Activated naive CD8-positive, alpha-beta T cell treated with anti-CD3 and anti-CD28 coated beads for 36 hours (primary cell): ENCODE data around the gene CCDC27. TPM values are rescaled to one million over a fixed set of nuclear protein-coding genes. Genes with fewer than 3 reads are reported as not detected.
"Not testable (repeated sequence)": the region's sequence is repeated elsewhere in the genome, so short reads cannot be mapped to it uniquely, and the experiment has no call there.

Experiments used
- DNase-seq: peaks from one replicate; pipeline ENCODE4 v3.0.0; 2021
- H3K27ac Mint-ChIP-seq: one replicate; pipeline ENCODE4 v1.8.0; 2022; ENCODE audit warnings: mild to moderate bottlenecking, moderate library complexity, mixed read lengths
- H3K27me3 Mint-ChIP-seq: one replicate; pipeline ENCODE4 v1.8.0; 2022; ENCODE audit warnings: mild to moderate bottlenecking, mixed read lengths
- H3K36me3 Mint-ChIP-seq: one replicate; pipeline ENCODE4 v1.8.0; 2021; ENCODE audit warnings: mild to moderate bottlenecking, mixed read lengths
- H3K4me1 Mint-ChIP-seq: one replicate; pipeline ENCODE4 v1.8.0; 2021; ENCODE audit warnings: mixed read lengths
- H3K4me3 Mint-ChIP-seq: one replicate; pipeline ENCODE4 v1.8.0; 2022; ENCODE audit warnings: mild to moderate bottlenecking, moderate library complexity, mixed read lengths
- H3K9me3 Mint-ChIP-seq: one replicate; pipeline ENCODE4 v1.8.0; 2022; ENCODE audit warnings: mixed read lengths
- total RNA-seq, 2 experiments: library from RNA; stranded (reverse); gene quantifications; one replicate each; pipeline ENCODE4 v1.2.3, GENCODE V29; 2021

CCDC27 gene
- total RNA-seq, 2 experiments from 2014 or later, result not detected

- Mint-ChIP-seq H3K36me3 (peaks cover 13% of the 10 kb centered on the region), H3K27ac (peak overlapping the region; percentile 74), H3K4me3 (peak overlapping the region; percentile 95), H3K9me3 (no peaks in the 10 kb centered on the region), H3K27me3 (peaks cover 4% of the 10 kb centered on the region), H3K4me1 (peaks cover 32% of the 10 kb centered on the region)
- peak; percentile 26 for DNase-seq
These were observed 43.4 kb downstream of the CCDC27 start for GRCh38 chr1:3795453-3796214.

GRCh38 chr1:3796215-3797061 lies 44.2 kb downstream of the CCDC27 start, which contains the start of gene LRRC47:
LRRC47 (minus strand) TSS chr1:3796498; CDS start chr1:3796476, 22 bp downstream.
- peak; percentile 95 for DNase-seq
- peak within 1 kb of the TSS; percentile 89 for H3K27ac Mint-ChIP-seq
- H3K9me3 Mint-ChIP-seq, result no peaks in the 10 kb centered on the region
- H3K27me3 Mint-ChIP-seq, result peaks cover 12% of the 10 kb centered on the region
- H3K4me1 Mint-ChIP-seq, result peaks cover 36% of the 10 kb centered on the region
- peak within 1 kb of the TSS; percentile 95 for H3K4me3 Mint-ChIP-seq
- H3K36me3 Mint-ChIP-seq, result peaks cover 13% of the 10 kb centered on the region

GRCh38 chr1:3799976-3800685 lies 47.9 kb downstream of the CCDC27 start:
- Mint-ChIP-seq H3K27ac (no peak overlapping the region), H3K9me3 (no peaks in the 10 kb centered on the region), H3K27me3 (peaks cover 39% of the 10 kb centered on the region), H3K4me1 (peaks cover 14% of the 10 kb centered on the region), H3K36me3 (peaks cover 4% of the 10 kb centered on the region), H3K4me3 (no peak overlapping the region)
- no peak for DNase-seq

GRCh38 chr1:3800795-3801194 lies 48.5 kb downstream of the CCDC27 start:
- Mint-ChIP-seq H3K27me3 (peaks cover 41% of the 10 kb centered on the region), H3K4me1 (peaks cover 10% of the 10 kb centered on the region)
- DNase-seq, H3K36me3 Mint-ChIP-seq, H3K9me3 Mint-ChIP-seq, H3K4me3 Mint-ChIP-seq, H3K27ac Mint-ChIP-seq: not testable (repeated sequence)

- peaks cover 41% of the 10 kb centered on the region for H3K27me3 Mint-ChIP-seq
- no peak overlapping the region for H3K4me3 Mint-ChIP-seq
- H3K9me3 Mint-ChIP-seq, result no peaks in the 10 kb centered on the region
- H3K36me3 Mint-ChIP-seq, result no peaks in the 10 kb centered on the region
- DNase-seq, result no peak
- no peak overlapping the region for H3K27ac Mint-ChIP-seq
- peaks cover 5% of the 10 kb centered on the region for H3K4me1 Mint-ChIP-seq
These were observed 51.8 kb downstream of the CCDC27 start for GRCh38 chr1:3803905-3804626.

GRCh38 chr1:3804627-3804944 lies 52.3 kb downstream of the CCDC27 start:
- H3K27ac Mint-ChIP-seq, H3K9me3 Mint-ChIP-seq, H3K4me1 Mint-ChIP-seq, DNase-seq, H3K36me3 Mint-ChIP-seq, H3K4me3 Mint-ChIP-seq: not testable (repeated sequence)
- H3K27me3 Mint-ChIP-seq, result peaks cover 41% of the 10 kb centered on the region

GRCh38 chr1:3805038-3805437 lies 52.8 kb downstream of the CCDC27 start:
- H3K4me3 Mint-ChIP-seq, result no peak overlapping the region
- H3K4me1 Mint-ChIP-seq, result peaks cover 5% of the 10 kb centered on the region
- H3K27me3 Mint-ChIP-seq, result peaks cover 41% of the 10 kb centered on the region
- DNase-seq, result no peak
- no peaks in the 10 kb centered on the region for H3K9me3 Mint-ChIP-seq
- no peaks in the 10 kb centered on the region for H3K36me3 Mint-ChIP-seq
- H3K27ac Mint-ChIP-seq, result no peak overlapping the region

GRCh38 chr1:3807769-3808168 lies 55.5 kb downstream of the CCDC27 start:
- Mint-ChIP-seq H3K27me3 (peaks cover 16% of the 10 kb centered on the region), H3K4me1 (no peaks in the 10 kb centered on the region), H3K4me3 (no peak overlapping the region), H3K36me3 (no peaks in the 10 kb centered on the region), H3K27ac (no peak overlapping the region), H3K9me3 (no peaks in the 10 kb centered on the region)
- DNase-seq, result no peak

- Mint-ChIP-seq H3K4me1 (no peaks in the 10 kb centered on the region), H3K4me3 (no peak overlapping the region), H3K27me3 (peaks cover 6% of the 10 kb centered on the region), H3K9me3 (no peaks in the 10 kb centered on the region), H3K36me3 (no peaks in the 10 kb centered on the region), H3K27ac (no peak overlapping the region)
- DNase-seq, result no peak
These were observed 57.4 kb downstream of the CCDC27 start for GRCh38 chr1:3809680-3810079.

GRCh38 chr1:3810149-3810761 lies 58.0 kb downstream of the CCDC27 start:
- not testable (repeated sequence) for H3K9me3 Mint-ChIP-seq, H3K27ac Mint-ChIP-seq, DNase-seq, H3K4me1 Mint-ChIP-seq, H3K27me3 Mint-ChIP-seq, H3K4me3 Mint-ChIP-seq, H3K36me3 Mint-ChIP-seq

GRCh38 chr1:3811595-3811911 lies 59.3 kb downstream of the CCDC27 start:
- H3K27me3 Mint-ChIP-seq, result no peaks in the 10 kb centered on the region
- DNase-seq, result no peak
- no peak overlapping the region for H3K27ac Mint-ChIP-seq
- no peaks in the 10 kb centered on the region for H3K36me3 Mint-ChIP-seq
- H3K9me3 Mint-ChIP-seq, result no peaks in the 10 kb centered on the region
- H3K4me1 Mint-ChIP-seq, result no peaks in the 10 kb centered on the region
- H3K4me3 Mint-ChIP-seq, result no peak overlapping the region

GRCh38 chr1:3814065-3814464 lies 61.8 kb downstream of the CCDC27 start:
- Mint-ChIP-seq H3K27me3 (no peaks in the 10 kb centered on the region), H3K4me3 (no peak overlapping the region), H3K27ac (no peak overlapping the region), H3K4me1 (no peaks in the 10 kb centered on the region), H3K9me3 (no peaks in the 10 kb centered on the region), H3K36me3 (peaks cover 2% of the 10 kb centered on the region)
- no peak for DNase-seq

- Mint-ChIP-seq H3K27me3 (no peaks in the 10 kb centered on the region), H3K27ac (no peak overlapping the region), H3K36me3 (peaks cover 4% of the 10 kb centered on the region), H3K4me1 (no peaks in the 10 kb centered on the region), H3K4me3 (no peak overlapping the region), H3K9me3 (no peaks in the 10 kb centered on the region)
- DNase-seq, result no peak
These were observed 62.7 kb downstream of the CCDC27 start for GRCh38 chr1:3814771-3815561.
